Measurements from ENCODE around the gene PRUNE2.

Gene PRUNE2

GRCh38 chr9:76725885-76726284, 180.0 kb downstream of the PRUNE2 start:
- no peak for TF ChIP-seq CTCF (conservative IDR thresholded peaks at IDR 0.05)
- H3K27ac ChIP-seq = no peak overlapping the region

GRCh38 chr9:76725011-76725546, 180.8 kb downstream of the PRUNE2 start:
- H3K27ac ChIP-seq = no peak overlapping the region
- no peak for TF ChIP-seq CTCF (conservative IDR thresholded peaks at IDR 0.05)

- H3K27ac ChIP-seq = no peak overlapping the region
- no peak for TF ChIP-seq CTCF (conservative IDR thresholded peaks at IDR 0.05)
These were observed 185.7 kb downstream of the PRUNE2 start for GRCh38 chr9:76720245-76720644.

GRCh38 chr9:76718166-76718565, 187.7 kb downstream of the PRUNE2 start:
- no peak for TF ChIP-seq CTCF (conservative IDR thresholded peaks at IDR 0.05)
- H3K27ac ChIP-seq = no peak overlapping the region

- TF ChIP-seq CTCF (conservative IDR thresholded peaks at IDR 0.05) = no peak
- H3K27ac ChIP-seq = no peak overlapping the region
These were observed 188.3 kb downstream of the PRUNE2 start for GRCh38 chr9:76717613-76718012.

- H3K27ac ChIP-seq = no peak overlapping the region
- TF ChIP-seq CTCF (conservative IDR thresholded peaks at IDR 0.05) = no peak
These were observed 188.7 kb downstream of the PRUNE2 start for GRCh38 chr9:76717176-76717575.

- TF ChIP-seq CTCF (conservative IDR thresholded peaks at IDR 0.05) = no peak
- no peak overlapping the region for H3K27ac ChIP-seq
These were observed 189.7 kb downstream of the PRUNE2 start for GRCh38 chr9:76716085-76716672.

All from VCaP (cell line).